ENCODE measurements around the gene LLGL1.
A peak's percentile ranks its signal among the peaks of the same experiment; 100 is the strongest.

LLGL1 gene

DNA sequence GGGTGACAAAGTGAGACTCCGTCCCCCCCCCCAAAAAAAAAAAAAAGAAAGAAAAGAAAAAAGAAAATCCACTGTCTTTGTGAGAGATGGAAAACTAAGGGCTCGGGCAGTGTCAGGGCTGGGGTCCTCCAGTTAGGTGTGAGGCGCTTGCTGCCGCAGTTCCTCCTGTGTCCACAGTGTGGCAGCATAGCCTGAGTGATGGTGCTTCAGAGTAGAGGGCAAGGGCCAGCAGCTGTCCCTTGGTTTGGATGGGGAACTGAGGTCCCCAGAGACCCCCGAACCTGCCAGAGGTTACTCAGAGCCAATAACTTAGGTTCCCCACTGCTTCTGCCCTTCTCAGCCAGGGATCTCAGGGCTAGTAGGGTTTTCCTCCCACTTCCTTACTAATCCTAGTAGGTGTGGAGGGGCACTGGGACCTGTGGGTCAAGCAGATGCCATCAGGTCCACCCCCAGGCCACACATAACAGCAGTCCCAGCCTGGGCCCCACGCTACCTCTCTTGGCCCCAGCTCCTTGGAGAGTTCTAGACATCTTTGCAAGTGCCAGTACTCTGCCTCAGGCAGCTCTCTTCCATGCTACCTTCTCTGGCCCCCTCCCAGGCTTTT lies 7.9 kb upstream of the LLGL1 start:
- no peak overlapping the region for H3K27ac ChIP-seq (ENCODE audit: low read depth, low read length, poor library complexity, severe bottlenecking)
- H3K9me3 ChIP-seq (ENCODE audit: low read length) = no peaks in the 10 kb centered on the region
- H3K9ac ChIP-seq (ENCODE audit: low read length) = no peak overlapping the region
- no peaks in the 10 kb centered on the region for H3K36me3 ChIP-seq (ENCODE audit: insufficient read depth, low read length)
- no peaks in the 10 kb centered on the region for H3K4me1 ChIP-seq (ENCODE audit: insufficient read depth, low read length, severe bottlenecking)
- H3F3A ChIP-seq (ENCODE audit: insufficient read depth, low read length) = no peaks in the 10 kb centered on the region
- no peaks in the 10 kb centered on the region for H3K9me2 ChIP-seq (ENCODE audit: low read depth, low read length)
- H3K4me2 ChIP-seq (ENCODE audit: low read length) = no peak overlapping the region
- TF ChIP-seq, protein P1, sequence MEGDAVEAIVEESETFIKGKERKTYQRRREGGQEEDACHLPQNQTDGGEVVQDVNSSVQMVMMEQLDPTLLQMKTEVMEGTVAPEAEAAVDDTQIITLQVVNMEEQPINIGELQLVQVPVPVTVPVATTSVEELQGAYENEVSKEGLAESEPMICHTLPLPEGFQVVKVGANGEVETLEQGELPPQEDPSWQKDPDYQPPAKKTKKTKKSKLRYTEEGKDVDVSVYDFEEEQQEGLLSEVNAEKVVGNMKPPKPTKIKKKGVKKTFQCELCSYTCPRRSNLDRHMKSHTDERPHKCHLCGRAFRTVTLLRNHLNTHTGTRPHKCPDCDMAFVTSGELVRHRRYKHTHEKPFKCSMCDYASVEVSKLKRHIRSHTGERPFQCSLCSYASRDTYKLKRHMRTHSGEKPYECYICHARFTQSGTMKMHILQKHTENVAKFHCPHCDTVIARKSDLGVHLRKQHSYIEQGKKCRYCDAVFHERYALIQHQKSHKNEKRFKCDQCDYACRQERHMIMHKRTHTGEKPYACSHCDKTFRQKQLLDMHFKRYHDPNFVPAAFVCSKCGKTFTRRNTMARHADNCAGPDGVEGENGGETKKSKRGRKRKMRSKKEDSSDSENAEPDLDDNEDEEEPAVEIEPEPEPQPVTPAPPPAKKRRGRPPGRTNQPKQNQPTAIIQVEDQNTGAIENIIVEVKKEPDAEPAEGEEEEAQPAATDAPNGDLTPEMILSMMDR (IDR thresholded peaks at IDR 0.05; ENCODE audit: low read length) = peak; percentile 91
- no peak for TF ChIP-seq EZH2 (IDR thresholded peaks at IDR 0.05; ENCODE audit: borderline replicate concordance, low read length)
- no peaks in the 10 kb centered on the region for H3K79me2 ChIP-seq (ENCODE audit: insufficient read depth, low read length)
- H4K20me1 ChIP-seq (ENCODE audit: insufficient read depth, low read length) = no peaks in the 10 kb centered on the region
- no peak overlapping the region for H3K4me3 ChIP-seq (ENCODE audit: low read depth, low read length, poor library complexity, severe bottlenecking)
- no peaks in the 10 kb centered on the region for H3K27me3 ChIP-seq (ENCODE audit: insufficient read depth, low read length)
- H2AFZ ChIP-seq (ENCODE audit: low read length) = no peak overlapping the region

DNA sequence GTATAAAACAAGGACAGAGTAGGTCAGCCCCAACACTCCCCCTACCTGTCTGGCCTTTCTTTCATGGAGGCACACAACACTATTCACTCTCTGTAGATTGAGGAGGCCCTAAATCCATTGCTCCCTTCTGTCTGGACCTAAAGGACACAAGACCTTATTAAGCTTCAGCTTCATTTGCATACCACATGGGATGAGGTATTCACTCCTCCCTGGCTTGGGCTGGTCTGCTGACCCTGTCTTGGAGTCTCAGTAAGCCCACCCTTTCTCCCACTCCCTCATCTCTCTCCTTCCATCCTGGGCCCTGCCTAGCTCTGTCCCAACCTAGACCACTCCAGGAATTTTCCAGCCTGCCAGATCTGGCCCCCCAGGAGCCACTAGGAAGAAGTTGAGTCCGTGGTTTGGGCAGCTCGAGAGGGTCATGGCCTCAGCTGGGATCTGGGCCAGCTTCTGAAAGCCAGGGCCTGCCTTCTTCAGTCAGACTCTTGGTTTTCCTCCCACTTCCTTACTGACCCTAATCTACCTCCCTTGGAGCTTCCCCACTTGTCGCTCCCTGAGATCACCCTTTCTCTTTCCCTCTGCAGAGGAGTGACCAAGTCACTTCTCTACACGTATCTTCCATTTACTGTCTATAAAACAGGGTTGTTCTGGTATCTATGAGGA lies 6.5 kb upstream of the LLGL1 start:
- TF ChIP-seq, protein P1 (IDR thresholded peaks at IDR 0.05; ENCODE audit: low read length) = no peak
- no peak overlapping the region for H3K9ac ChIP-seq (ENCODE audit: low read length)
- no peaks in the 10 kb centered on the region for H3K9me3 ChIP-seq (ENCODE audit: low read length)
- H3K4me1 ChIP-seq (ENCODE audit: insufficient read depth, low read length, severe bottlenecking) = no peaks in the 10 kb centered on the region
- H3K27ac ChIP-seq (ENCODE audit: low read depth, low read length, poor library complexity, severe bottlenecking) = no peak overlapping the region
- no peaks in the 10 kb centered on the region for H4K20me1 ChIP-seq (ENCODE audit: insufficient read depth, low read length)
- H3K27me3 ChIP-seq (ENCODE audit: insufficient read depth, low read length) = no peaks in the 10 kb centered on the region
- no peaks in the 10 kb centered on the region for H3K9me2 ChIP-seq (ENCODE audit: low read depth, low read length)
- H3F3A ChIP-seq (ENCODE audit: insufficient read depth, low read length) = no peaks in the 10 kb centered on the region
- no peak overlapping the region for H3K4me3 ChIP-seq (ENCODE audit: low read depth, low read length, poor library complexity, severe bottlenecking)
- no peak overlapping the region for H2AFZ ChIP-seq (ENCODE audit: low read length)
- H3K36me3 ChIP-seq (ENCODE audit: insufficient read depth, low read length) = no peaks in the 10 kb centered on the region
- H3K79me2 ChIP-seq (ENCODE audit: insufficient read depth, low read length) = no peaks in the 10 kb centered on the region
- no peak overlapping the region for H3K4me2 ChIP-seq (ENCODE audit: low read length)

DNA sequence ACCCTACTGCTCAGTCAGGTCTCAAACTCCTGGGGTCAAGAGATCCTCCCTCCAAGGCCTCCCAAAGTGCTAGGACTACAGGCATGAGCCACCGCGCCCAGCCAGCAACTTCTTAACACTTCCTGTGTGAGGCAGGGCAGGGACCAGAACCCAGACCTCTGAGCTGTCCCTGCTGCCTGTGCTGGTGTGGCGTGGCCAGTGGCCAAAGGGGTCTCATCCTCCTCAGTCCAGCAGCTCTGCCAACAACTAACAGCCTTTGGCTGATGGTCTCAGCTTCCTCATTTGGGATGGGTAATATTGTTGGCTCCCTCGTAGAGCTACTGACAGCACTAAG lies 1.4 kb upstream of the LLGL1 start:
- H3K4me1 ChIP-seq (ENCODE audit: insufficient read depth, low read length, severe bottlenecking) = peaks cover 20% of the 10 kb centered on the region
- no peak overlapping the region for H3K4me3 ChIP-seq (ENCODE audit: low read depth, low read length, poor library complexity, severe bottlenecking)
- H3K4me2 ChIP-seq (ENCODE audit: low read length) = no peak overlapping the region
- H4K20me1 ChIP-seq (ENCODE audit: insufficient read depth, low read length) = no peaks in the 10 kb centered on the region
- no peaks in the 10 kb centered on the region for H3K27me3 ChIP-seq (ENCODE audit: insufficient read depth, low read length)
- no peak overlapping the region for H3K9ac ChIP-seq (ENCODE audit: low read length)
- H3K9me3 ChIP-seq (ENCODE audit: low read length) = no peaks in the 10 kb centered on the region
- no peaks in the 10 kb centered on the region for H3K79me2 ChIP-seq (ENCODE audit: insufficient read depth, low read length)
- H3K27ac ChIP-seq (ENCODE audit: low read depth, low read length, poor library complexity, severe bottlenecking) = no peak overlapping the region
- H3K9me2 ChIP-seq (ENCODE audit: low read depth, low read length) = no peaks in the 10 kb centered on the region
- no peaks in the 10 kb centered on the region for H3K36me3 ChIP-seq (ENCODE audit: insufficient read depth, low read length)
- no peaks in the 10 kb centered on the region for H3F3A ChIP-seq (ENCODE audit: insufficient read depth, low read length)
- H2AFZ ChIP-seq (ENCODE audit: low read length) = no peak overlapping the region
- TF ChIP-seq, protein P1 (IDR thresholded peaks at IDR 0.05; ENCODE audit: low read length) = no peak
- TF ChIP-seq EZH2 (IDR thresholded peaks at IDR 0.05; ENCODE audit: borderline replicate concordance, low read length) = no peak
